A549 (cell line): ENCODE results near the gene ABCC1. TPM values are rescaled to one million over a fixed set of nuclear protein-coding genes. Genes with fewer than 3 reads are reported as not detected.

Experiments used
- ATAC-seq, 2 experiments: fragments of 200-7000 bp in 1 of 2; fragments of >200 bp in 1 of 2; cut with Nextera tagmentation in 1 of 2; cut with Tn5 transposase in 1 of 2; 3 replicates each; pipeline versions ENCODE4 v1.8.0 to v1.9.1; 2018 to 2020; ENCODE audit warnings: mild to moderate bottlenecking in 1 of 2, moderate library complexity in 1 of 2
- CTCF ChIA-PET: fragments of 300-600 bp; sonication (Branson Sonifier 250); formaldehyde crosslinking; extraction: SDS; loops from one replicate; lab custom pipeline; 2021; ENCODE audit warnings: antibody characterized with exemption, inconsistent platforms; lab: Yijun Ruan, JAX
- POLR2A ChIA-PET: fragments of 350-600 bp; formaldehyde crosslinking; extraction: SDS; loops from one replicate; lab custom pipeline; 2021; ENCODE audit warnings: antibody characterized with exemption, inconsistent platforms; lab: Yijun Ruan, JAX
- DNase-seq, 2 experiments: peaks; one replicate each; pipeline versions ENCODE4 v3.0.0 to v3.0.0-alpha.2; 2011 to 2016; ENCODE audit warnings: low read depth in 1 of 2, low spot score in 1 of 2
- FAIRE-seq: peaks from 2 replicates; lab custom pipeline; 2011; peaks lifted over from hg19 to GRCh38; lab: Jason Lieb, UNC
- H3K27ac ChIP-seq, 2 experiments: fragments of >200 bp; sonication (Bioruptor Twin); formaldehyde crosslinking; 3 replicates each; pipeline ENCODE4 v1.5.1; 2016 to 2017
- H3K4me1 ChIP-seq: fragments of >200 bp; sonication (Bioruptor Twin); formaldehyde crosslinking; 3 replicates; pipeline ENCODE4 v1.6.1; 2016
- H3K4me2 ChIP-seq: fragments of >200 bp; sonication (Bioruptor Twin); formaldehyde crosslinking; 3 replicates; pipeline ENCODE4 v1.6.1; 2016
- H3K4me3 ChIP-seq: fragments of >200 bp; sonication (Bioruptor Twin); formaldehyde crosslinking; 3 replicates; pipeline ENCODE4 v1.5.1; 2016
- H3K9me3 ChIP-seq: fragments of >200 bp; sonication (Bioruptor Twin); formaldehyde crosslinking; 3 replicates; pipeline ENCODE4 v1.6.1; 2016
- CEBPB ChIP-seq, 2 experiments: fragments of >200 bp in 1 of 2; sonication (Bioruptor Twin) in 1 of 2; formaldehyde crosslinking in 1 of 2; IDR thresholded peaks; 2 replicates each; pipeline ENCODE4 v1.6.1; 2012 to 2016
- CHD4 ChIP-seq: fragments of 200-600 bp; sonication (generic); IDR thresholded peaks from 2 replicates; pipeline ENCODE4 v1.6.1; 2016; ENCODE audit warnings: antibody characterized with exemption, mild to moderate bottlenecking, borderline replicate concordance
- EHMT2 ChIP-seq: fragments of 200-600 bp; sonication (generic); IDR thresholded peaks from 2 replicates; pipeline ENCODE4 v1.6.1; 2016; ENCODE audit warnings: antibody characterized with exemption, low read depth, mild to moderate bottlenecking, moderate library complexity
- EP300 ChIP-seq, 2 experiments: fragments of >200 bp; sonication (Bioruptor Twin); formaldehyde crosslinking; IDR thresholded peaks; 2 replicates in 1 of 2; 3 replicates in 1 of 2; pipeline ENCODE4 v1.6.1; 2016 to 2017
- ESRRA ChIP-seq: fragments of 150-350 bp; IDR thresholded peaks from 2 replicates; pipeline ENCODE4 v1.6.1; 2014; ENCODE audit warnings: mild to moderate bottlenecking, low read length, borderline replicate concordance
- FOSL2 ChIP-seq, 2 experiments: fragments of 450-650 bp in 1 of 2; fragments of >200 bp in 1 of 2; sonication (Bioruptor Twin) in 1 of 2; formaldehyde crosslinking; IDR thresholded peaks; 2 replicates each; pipeline versions ENCODE4 v1.5.0 to v1.6.1; 2016 to 2020; ENCODE audit warnings: mild to moderate bottlenecking in 1 of 2, moderate library complexity in 1 of 2
- FOXS1 ChIP-seq: fragments of 250-450 bp; sonication (Bioruptor Pico); IDR thresholded peaks from 2 replicates; pipeline ENCODE4 v1.5.0; 2020; ENCODE audit warnings: mild to moderate bottlenecking, moderate library complexity
- GATA3 ChIP-seq: IDR thresholded peaks from 2 replicates; pipeline ENCODE4 v1.6.1; 2012; ENCODE audit warnings: borderline replicate concordance
- HDAC2 ChIP-seq: fragments of 200-600 bp; sonication (generic); IDR thresholded peaks from 2 replicates; pipeline ENCODE4 v1.6.1; 2016
- HEYL ChIP-seq: fragments of 250-450 bp; sonication (Bioruptor Pico); IDR thresholded peaks from 2 replicates; pipeline ENCODE4 v1.8.0; 2021; ENCODE audit warnings: mild to moderate bottlenecking, moderate library complexity
- JUNB ChIP-seq: fragments of >200 bp; sonication (Bioruptor Twin); formaldehyde crosslinking; IDR thresholded peaks from 2 replicates; pipeline ENCODE4 v1.6.1; 2016
- KDM1A ChIP-seq: fragments of 200-600 bp; sonication (generic); IDR thresholded peaks from 2 replicates; pipeline ENCODE4 v1.6.1; 2016; ENCODE audit warnings: low read depth, mild to moderate bottlenecking
- KDM5A ChIP-seq: fragments of 200-600 bp; sonication (generic); IDR thresholded peaks from 2 replicates; pipeline ENCODE4 v1.6.1; 2016; ENCODE audit warnings: antibody characterized with exemption, mild to moderate bottlenecking
- MAZ ChIP-seq: fragments of 150-350 bp; IDR thresholded peaks from 2 replicates; pipeline ENCODE4 v1.6.1; 2014; ENCODE audit warnings: antibody characterized with exemption, low read depth, low read length, borderline replicate concordance
- NR3C1 ChIP-seq: fragments of >200 bp; sonication (Bioruptor Twin); formaldehyde crosslinking; IDR thresholded peaks from 3 replicates; pipeline ENCODE4 v1.6.1; 2017
- PHF8 ChIP-seq: fragments of 200-600 bp; sonication (generic); IDR thresholded peaks from 2 replicates; pipeline ENCODE4 v1.6.1; 2016; ENCODE audit warnings: low read depth, mild to moderate bottlenecking, antibody characterized with exemption, moderate library complexity, borderline replicate concordance
- POLR2A ChIP-seq: IDR thresholded peaks from 2 replicates; pipeline ENCODE4 v1.6.1; 2012; ENCODE audit warnings: mild to moderate bottlenecking, low read length
- RAD21 ChIP-seq, 2 experiments: fragments of >200 bp in 1 of 2; sonication (Bioruptor Twin) in 1 of 2; formaldehyde crosslinking in 1 of 2; IDR thresholded peaks in 1 of 2; conservative IDR thresholded peaks in 1 of 2; 2 replicates in 1 of 2; 3 replicates in 1 of 2; pipeline ENCODE4 v1.6.1; 2012 to 2018; ENCODE audit warnings: inconsistent platforms in 1 of 2
- RCOR1 ChIP-seq: fragments of 150-350 bp; IDR thresholded peaks from 2 replicates; pipeline ENCODE4 v1.6.1; 2014; ENCODE audit warnings: antibody characterized with exemption, low read length, low read depth
- RFX5 ChIP-seq: fragments of 450-650 bp; IDR thresholded peaks from 2 replicates; pipeline ENCODE4 v1.7.1; 2014; ENCODE audit warnings: antibody characterized with exemption, mild to moderate bottlenecking, moderate library complexity
- RNF2 ChIP-seq: fragments of 200-600 bp; sonication (generic); IDR thresholded peaks from 2 replicates; pipeline ENCODE4 v1.6.1; 2016; ENCODE audit warnings: low read depth, mild to moderate bottlenecking, antibody characterized with exemption, moderate library complexity, borderline replicate concordance
- SMC3 ChIP-seq: fragments of >200 bp; sonication (Bioruptor Twin); formaldehyde crosslinking; IDR thresholded peaks from 3 replicates; pipeline ENCODE4 v1.6.1; 2018; ENCODE audit warnings: inconsistent platforms
- ZC3H11A ChIP-seq: fragments of 450-650 bp; IDR thresholded peaks from 2 replicates; pipeline ENCODE4 v1.6.1; 2014; ENCODE audit warnings: antibody characterized with exemption, mild to moderate bottlenecking
- ZFP36 ChIP-seq: fragments of 450-650 bp; IDR thresholded peaks from 2 replicates; pipeline ENCODE4 v1.6.1; 2014; ENCODE audit warnings: borderline replicate concordance; ENCODE audit not compliant: partially characterized antibody
- ZNF302 ChIP-seq: fragments of 250-450 bp; sonication (Bioruptor Pico); IDR thresholded peaks from 2 replicates; pipeline ENCODE4 v1.9.0; 2021; ENCODE audit warnings: inconsistent platforms, mild to moderate bottlenecking, moderate library complexity
- WGBS: methylation state at CpG from one replicate; pipeline ENCODE4 v1.1.6; 2017; ENCODE audit errors: missing lambda C conversion rate; 5-methylcytosine and 5-hydroxymethylcytosine counted together
- polyA plus RNA-seq, 4 experiments: library from polyadenylated mRNA; depleted of rRNA in 3 of 4; stranded (reverse); fragments of >200 nt; fragmentation: RNase III in 1 of 4; extraction: RNeasy Plus Mini Kit Qiagen cat#74134 plus additional on column Dnase treatment in 1 of 4; gene quantifications; 2 replicates in 3 of 4; 3 replicates in 1 of 4; pipeline ENCODE4 v1.2.3, GENCODE V29; 2011 to 2017
- TF ChIP-seq, protein P1 (sequence below): fragments of >200 bp; sonication (Bioruptor Twin); formaldehyde crosslinking; IDR thresholded peaks from 3 replicates; pipeline ENCODE4 v1.6.1; 2016
- TF ChIP-seq, protein P2 (sequence below): fragments of 450-650 bp; IDR thresholded peaks from 2 replicates; pipeline ENCODE4 v1.6.1; 2014; ENCODE audit warnings: antibody characterized with exemption
- TF ChIP-seq, protein P3 (sequence below): fragments of >200 bp; sonication (Bioruptor Twin); formaldehyde crosslinking; IDR thresholded peaks from 2 replicates; pipeline ENCODE4 v1.6.1; 2016

The ABCC1 gene
- polyA plus RNA-seq, 2 of the 4 experiments (the other 2 are of a cell fraction): 56.5 to 93.8 TPM

DNA sequence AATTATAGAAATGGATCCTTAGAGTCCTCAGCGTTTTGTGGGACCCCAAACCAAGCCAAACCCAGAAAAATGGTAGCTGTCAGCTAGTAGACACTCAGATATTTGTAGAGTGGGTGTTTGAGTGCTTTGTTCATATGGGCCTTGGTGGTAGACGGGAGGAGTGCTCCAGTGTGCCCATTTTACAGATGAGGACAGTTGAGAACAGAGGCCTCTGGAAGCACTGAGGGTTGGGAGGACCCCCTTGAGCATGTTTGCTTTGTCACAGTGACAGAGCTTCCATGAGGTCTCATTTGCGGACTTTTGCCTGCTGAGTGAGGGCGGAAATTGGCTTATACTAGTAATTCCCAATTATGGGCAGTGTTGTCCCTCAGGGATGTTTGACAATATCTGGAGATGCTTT is 162.2 kb downstream of the ABCC1 start:
- Histone ChIP-seq H3K27ac (no peak overlapping the region), H3K9me3 (no peaks in the 10 kb centered on the region), H3K4me2 (no peak overlapping the region), H3K4me3 (no peak overlapping the region), H3K4me1 (no peaks in the 10 kb centered on the region)
- WGBS: 90% methylated on average over 4 of the region's 4 CpGs
- ATAC-seq: no peak
- TF ChIP-seq ZNF302 (CRISPR knock-in tag) (no peak), CHD4 (0 out of 2 replicates have a peak, but pooled peaks have one; percentile 24), KDM1A (peak; percentile 77), HDAC2 (0 out of 2 replicates have a peak, but pooled peaks have one; percentile 19), EHMT2 (no peak)
- CTCF ChIA-PET: interaction anchor here (1.3 to 1.8 kb wide), 3 partner anchors 8 to 237 kb away, joined by 4 to 5 read pairs (median 4); no protein-coding TSS in a partner anchor
- POLR2A ChIA-PET: no interaction called here
- DNase-seq: no peak
- FAIRE-seq: no peak

DNA sequence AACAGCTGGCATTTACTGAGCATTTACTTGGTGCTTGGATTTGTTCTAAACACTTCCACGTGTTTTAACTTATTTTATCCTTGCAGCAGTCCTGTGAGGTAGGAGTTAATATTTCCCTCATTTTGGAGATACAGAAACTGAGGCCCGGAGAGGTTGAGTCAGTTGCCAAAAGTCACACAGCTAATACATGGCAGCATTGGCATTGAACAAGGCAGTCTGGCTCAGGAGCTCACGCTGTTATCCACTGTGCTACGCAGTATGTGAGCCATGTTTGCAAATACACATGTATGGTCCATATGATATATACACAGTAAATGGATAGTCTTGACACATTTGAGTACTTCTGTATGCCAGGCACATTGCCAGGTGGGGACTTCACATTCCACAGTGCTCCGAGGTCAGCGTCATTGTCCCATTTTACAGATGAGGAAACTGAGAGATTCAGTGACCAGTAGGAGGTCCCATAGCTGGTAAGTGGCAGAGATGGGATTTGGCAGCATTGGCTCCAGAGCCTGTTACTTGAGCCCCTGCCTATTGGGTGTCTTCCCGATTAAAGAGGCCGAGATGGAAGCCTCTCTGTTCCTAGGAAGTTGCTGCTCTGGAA is 163.1 kb downstream of the ABCC1 start:
- Histone ChIP-seq H3K4me2 (no peak overlapping the region), H3K4me1 (no peaks in the 10 kb centered on the region), H3K4me3 (no peak overlapping the region), H3K9me3 (no peaks in the 10 kb centered on the region), H3K27ac (no peak overlapping the region)
- peak; percentile 59; the same call in 1 of the 2 replicates for TF ChIP-seq CHD4
- peak; percentile 87 for TF ChIP-seq ZFP36
- no peak for TF ChIP-seq NR3C1
- ATAC-seq: no peak
- WGBS: 83% methylated on average over 8 of the region's 8 CpGs
- CTCF ChIA-PET: interaction anchor here (0.5 to 1.8 kb wide), 3 partner anchors 70 to 356 kb away, joined by 3 to 4 read pairs (median 3); no protein-coding TSS in a partner anchor
- no peak for DNase-seq
- no peak for FAIRE-seq
- POLR2A ChIA-PET: no interaction called here

DNA sequence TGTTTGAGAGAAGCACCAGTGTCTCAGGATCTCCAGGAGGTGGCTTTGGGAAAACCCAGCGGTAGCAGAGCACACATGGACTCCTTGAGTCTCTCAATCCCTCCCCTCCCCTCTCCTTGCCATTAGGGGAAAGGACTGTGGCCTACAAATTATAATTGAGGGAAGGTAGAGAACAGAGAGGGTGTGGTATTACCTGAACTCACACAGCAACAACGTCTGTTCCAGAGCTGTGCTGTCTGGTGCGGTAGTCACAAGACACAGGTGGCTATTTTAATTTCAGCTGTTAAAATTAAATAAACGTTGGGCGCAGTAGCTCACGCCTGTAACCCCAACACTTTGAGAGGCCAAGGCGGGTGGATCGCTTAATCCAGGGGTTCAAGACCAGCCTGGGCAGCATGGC is 163.7 kb downstream of the ABCC1 start:
- Histone ChIP-seq H3K4me2 (no peak overlapping the region), H3K9me3 (peaks cover 2% of the 10 kb centered on the region; the same call in 1 of the 3 replicates), H3K4me1 (no peaks in the 10 kb centered on the region), H3K4me3 (no peak overlapping the region), H3K27ac (no peak overlapping the region)
- no peak for DNase-seq
- no peak for ATAC-seq
- ChIA-PET POLR2A (no interaction called here), CTCF (no interaction called here)
- WGBS: 93% methylated on average over 8 of the region's 8 CpGs
- no peak for FAIRE-seq
- peak; percentile 16; the same call in 1 of the 2 replicates for TF ChIP-seq CHD4
- TF ChIP-seq HDAC2: no peak
- no peak for TF ChIP-seq KDM5A
- TF ChIP-seq ZC3H11A: no peak
- TF ChIP-seq ZFP36: peak; percentile 60
- no peak for TF ChIP-seq NR3C1
- no peak for TF ChIP-seq JUNB
- no peak for TF ChIP-seq RAD21 (conservative IDR thresholded peaks at IDR 0.05 in 1 of 2, IDR thresholded peaks at IDR 0.05 in 1 of 2)
- TF ChIP-seq ESRRA: no peak
- no peak for TF ChIP-seq RFX5
- TF ChIP-seq EHMT2: no peak
- no peak for TF ChIP-seq SMC3
- TF ChIP-seq MAZ: no peak
- TF ChIP-seq RCOR1: no peak
- no peak for TF ChIP-seq PHF8

DNA sequence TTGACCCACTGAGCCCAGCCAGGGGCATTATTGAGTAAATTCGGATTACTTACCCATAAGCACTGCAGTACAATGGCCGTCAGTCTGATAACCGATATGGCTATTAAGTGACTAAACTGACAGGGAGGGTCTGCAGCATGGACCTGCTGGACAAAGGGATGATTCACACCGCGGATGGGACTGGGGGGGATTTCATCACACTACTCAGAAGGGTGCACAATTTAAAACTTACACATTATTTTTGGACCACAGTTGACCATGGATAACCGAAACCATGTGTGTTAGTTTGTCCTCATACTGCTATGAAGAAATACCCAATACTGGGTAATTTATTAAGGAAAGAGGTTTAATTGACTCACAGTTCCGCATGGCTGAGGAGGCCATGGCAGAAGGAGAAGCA is 167.4 kb downstream of the ABCC1 start:
- CTCF ChIA-PET: interaction anchor here (0.5 to 1.4 kb wide), 2 partner anchors 10 to 11 kb away, joined by 3 to 6 read pairs; no protein-coding TSS in a partner anchor
- no peaks in the 10 kb centered on the region for H3K4me1 ChIP-seq
- H3K4me3 ChIP-seq: no peak overlapping the region
- no peak for DNase-seq
- H3K4me2 ChIP-seq: no peak overlapping the region
- no peak for ATAC-seq
- POLR2A ChIA-PET: no interaction called here
- H3K9me3 ChIP-seq: peaks cover 3% of the 10 kb centered on the region; the same call in 1 of the 3 replicates
- FAIRE-seq: no peak
- WGBS: 95% methylated on average over 7 of the region's 7 CpGs
- H3K27ac ChIP-seq: no peak overlapping the region
- TF ChIP-seq RNF2: no peak
- TF ChIP-seq, protein P1, sequence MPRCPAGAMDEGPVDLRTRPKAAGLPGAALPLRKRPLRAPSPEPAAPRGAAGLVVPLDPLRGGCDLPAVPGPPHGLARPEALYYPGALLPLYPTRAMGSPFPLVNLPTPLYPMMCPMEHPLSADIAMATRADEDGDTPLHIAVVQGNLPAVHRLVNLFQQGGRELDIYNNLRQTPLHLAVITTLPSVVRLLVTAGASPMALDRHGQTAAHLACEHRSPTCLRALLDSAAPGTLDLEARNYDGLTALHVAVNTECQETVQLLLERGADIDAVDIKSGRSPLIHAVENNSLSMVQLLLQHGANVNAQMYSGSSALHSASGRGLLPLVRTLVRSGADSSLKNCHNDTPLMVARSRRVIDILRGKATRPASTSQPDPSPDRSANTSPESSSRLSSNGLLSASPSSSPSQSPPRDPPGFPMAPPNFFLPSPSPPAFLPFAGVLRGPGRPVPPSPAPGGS: no peak
- no peak for TF ChIP-seq FOSL2 (IDR thresholded peaks at IDR 0.05)
- TF ChIP-seq FOSL2 (CRISPR knock-in tag; IDR thresholded peaks at IDR 0.05): no peak
- no peak for TF ChIP-seq CEBPB (IDR thresholded peaks at IDR 0.05)
- no peak for TF ChIP-seq POLR2A
- TF ChIP-seq, protein P2, sequence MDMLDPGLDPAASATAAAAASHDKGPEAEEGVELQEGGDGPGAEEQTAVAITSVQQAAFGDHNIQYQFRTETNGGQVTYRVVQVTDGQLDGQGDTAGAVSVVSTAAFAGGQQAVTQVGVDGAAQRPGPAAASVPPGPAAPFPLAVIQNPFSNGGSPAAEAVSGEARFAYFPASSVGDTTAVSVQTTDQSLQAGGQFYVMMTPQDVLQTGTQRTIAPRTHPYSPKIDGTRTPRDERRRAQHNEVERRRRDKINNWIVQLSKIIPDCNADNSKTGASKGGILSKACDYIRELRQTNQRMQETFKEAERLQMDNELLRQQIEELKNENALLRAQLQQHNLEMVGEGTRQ: no peak
- TF ChIP-seq FOXS1 (CRISPR knock-in tag): no peak
- TF ChIP-seq, protein P3, sequence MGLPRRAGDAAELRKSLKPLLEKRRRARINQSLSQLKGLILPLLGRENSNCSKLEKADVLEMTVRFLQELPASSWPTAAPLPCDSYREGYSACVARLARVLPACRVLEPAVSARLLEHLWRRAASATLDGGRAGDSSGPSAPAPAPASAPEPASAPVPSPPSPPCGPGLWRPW: no peak
- no peak for TF ChIP-seq SMC3
- no peak for TF ChIP-seq HEYL
- no peak for TF ChIP-seq GATA3
- no peak for TF ChIP-seq EP300 (IDR thresholded peaks at IDR 0.05)
